Stimulated activated CD4-positive, alpha-beta T cell treated with anti-CD3 and anti-CD28 coated beads, Interleukin-15, amount 100 ng/mL, for 1 hour (primary cell): ENCODE data around the gene RASGEF1C.

ENCODE experiments used
- DNase-seq, 2 donors: peaks; one replicate each; pipeline ENCODE4 v3.0.0-alpha.2; 2020; ENCODE audit warnings: low read depth in 1 of 2, low spot score in 1 of 2

Gene RASGEF1C

GRCh38 chr5:180180421-180180820 is 28.6 kb downstream of the RASGEF1C start:
- DNase-seq = no peak

GRCh38 chr5:180179442-180180420 is 29.3 kb downstream of the RASGEF1C start:
- DNase-seq = no peak

DNA sequence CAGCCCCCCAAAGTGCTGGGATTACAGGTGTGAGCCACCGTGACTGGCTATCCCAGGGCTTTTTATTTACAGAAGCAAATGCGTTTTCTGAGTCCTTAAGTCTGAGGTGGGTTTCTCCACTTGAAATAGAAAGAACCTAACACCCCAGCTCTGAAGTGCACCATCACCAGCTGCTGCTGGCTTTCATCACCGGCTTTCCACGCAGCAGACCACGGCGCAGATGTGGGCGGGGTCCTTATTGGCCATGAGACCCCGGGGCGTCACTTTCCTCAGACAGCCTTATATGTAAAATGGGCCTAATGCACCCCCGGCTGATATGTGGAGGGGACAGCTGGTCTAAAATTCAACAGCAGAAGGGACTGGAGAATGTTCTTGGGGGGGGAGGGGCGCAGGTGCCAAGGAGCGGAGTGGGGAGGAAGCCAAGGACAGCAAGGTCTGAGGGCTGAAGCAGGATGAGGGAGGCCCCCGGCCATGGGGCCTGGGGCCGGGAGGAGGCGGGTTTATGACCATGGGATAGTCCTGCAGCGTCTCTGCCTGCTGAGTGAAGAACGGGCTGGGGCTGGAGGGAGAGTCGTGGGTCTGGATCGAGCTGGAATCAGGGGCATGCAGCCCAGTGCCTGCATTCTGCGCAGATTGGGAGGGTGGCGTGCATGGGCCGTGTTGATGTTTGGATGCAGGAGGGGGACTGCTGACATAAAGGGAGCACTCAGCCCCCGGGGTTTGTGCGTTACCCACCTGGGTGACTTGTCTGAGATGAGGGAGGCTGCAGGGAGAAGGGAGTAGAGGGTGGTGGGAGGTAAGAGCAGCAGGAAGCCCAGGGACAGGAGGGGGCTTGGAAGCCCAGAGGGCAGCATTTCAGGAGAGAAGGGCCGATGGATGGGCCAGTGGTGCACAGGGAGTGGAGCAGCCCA is 30.2 kb downstream of the RASGEF1C start:
- no peak for DNase-seq

DNA sequence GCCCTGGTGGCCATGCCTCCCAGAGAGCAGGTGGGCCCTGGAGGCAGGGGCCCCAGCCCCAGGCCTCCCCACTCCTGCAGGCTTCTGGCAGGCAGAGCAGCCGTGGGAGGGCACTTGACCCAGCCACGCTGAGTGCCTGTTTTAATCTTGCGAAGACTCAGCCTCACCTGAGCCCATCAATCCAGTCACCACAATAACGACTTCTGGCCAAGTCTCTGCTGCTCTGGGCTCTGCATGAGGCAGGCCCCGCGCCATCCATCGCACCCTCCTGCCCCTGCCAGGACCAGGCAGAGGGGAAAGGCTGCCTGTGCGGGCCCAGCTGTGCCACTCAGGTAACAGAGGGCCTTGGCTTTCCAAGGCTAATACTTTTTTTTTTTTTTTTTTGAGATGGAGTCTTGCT is 32.8 kb downstream of the RASGEF1C start:
- no peak for DNase-seq

DNA sequence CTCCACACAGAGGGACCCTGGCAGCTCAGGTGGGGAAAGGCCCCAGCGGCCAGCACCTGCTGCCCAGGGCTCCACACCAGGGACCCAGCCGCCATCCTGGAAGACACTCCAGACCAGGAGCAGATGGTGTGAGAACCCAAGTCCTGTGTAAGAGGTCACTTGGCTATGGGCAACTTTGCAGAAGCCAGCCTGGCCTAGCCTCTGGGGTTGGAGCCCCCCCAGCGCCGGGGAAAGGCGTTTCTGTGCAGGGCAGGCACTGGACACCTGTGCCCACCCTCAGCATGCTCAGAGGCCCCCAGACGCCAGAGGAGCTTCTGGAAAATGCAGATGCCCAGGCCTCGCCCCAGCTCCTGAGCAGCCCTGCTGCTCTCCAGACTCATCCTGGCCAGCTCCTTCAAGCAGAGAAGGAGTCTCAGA is 34.0 kb downstream of the RASGEF1C start:
- no peak for DNase-seq

DNA sequence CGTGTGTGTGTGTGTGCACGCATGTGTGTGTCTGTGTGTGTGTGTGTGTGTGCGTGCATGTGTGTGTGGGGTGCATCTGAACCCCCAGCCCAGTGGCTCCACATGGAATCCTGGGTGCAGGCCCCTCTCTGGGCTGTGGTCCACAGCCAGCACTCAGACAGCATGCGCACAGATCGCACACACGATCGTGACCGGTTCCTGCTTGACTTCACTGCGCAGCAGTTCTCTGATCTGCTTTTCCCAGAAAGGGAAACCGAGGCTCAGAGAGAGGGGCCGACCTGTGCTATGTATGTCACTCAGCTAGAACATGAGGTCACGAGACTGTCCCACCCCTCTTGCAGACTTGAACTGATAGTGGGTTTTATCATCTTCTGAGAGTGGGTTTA is 34.4 kb downstream of the RASGEF1C start:
- DNase-seq = no peak

DNA sequence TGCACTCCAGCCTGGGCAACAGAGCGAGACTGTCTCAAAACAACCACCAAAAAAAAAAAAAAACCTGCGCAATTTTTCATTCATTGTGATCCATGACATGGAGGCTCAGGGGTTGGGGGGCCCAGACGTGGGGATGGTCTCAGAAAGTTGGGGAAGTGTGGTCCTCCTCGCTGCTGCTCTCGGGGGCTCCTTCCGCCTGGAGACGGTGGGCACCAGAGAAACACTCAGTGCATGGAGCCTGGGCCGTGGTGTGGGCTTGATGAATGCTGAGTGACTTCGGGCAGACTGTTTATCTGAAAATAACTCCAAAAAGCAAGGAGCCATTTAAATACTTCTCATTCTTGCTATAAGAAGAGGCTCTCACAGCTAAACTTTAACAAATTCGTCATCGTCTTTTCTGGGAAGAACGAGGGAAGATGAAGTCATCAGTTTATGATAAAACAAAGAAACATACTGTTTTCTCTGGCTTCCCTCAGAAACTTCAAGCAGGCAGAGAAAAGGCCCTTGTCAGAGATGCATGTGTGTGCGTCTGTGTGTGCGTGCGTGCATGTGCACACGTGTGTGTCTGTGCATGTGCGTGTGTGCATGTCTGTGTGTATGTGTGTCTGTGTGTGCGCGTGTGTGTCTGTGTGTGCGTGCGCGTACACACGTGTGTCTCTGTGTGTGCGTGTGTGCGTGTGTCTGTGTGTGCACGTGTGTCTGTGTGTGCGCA is 35.0 kb downstream of the RASGEF1C start:
- DNase-seq = no peak

DNA sequence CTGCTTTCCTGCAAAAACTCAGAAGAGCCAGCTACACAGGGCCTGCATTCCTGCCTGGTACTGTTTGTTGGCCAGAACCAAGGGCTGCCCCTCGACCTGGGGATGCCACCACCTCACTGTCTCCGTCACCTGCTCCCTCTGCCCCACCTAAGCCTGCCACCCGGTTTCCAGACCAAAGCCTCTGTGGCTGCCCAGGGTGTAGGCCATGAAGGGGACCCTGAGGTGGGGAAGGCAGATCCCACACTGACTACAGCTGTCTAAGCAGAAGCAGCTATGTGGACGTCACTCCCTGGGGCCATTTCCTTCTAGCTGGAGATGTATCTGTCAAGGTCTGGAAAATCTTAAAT is 35.8 kb downstream of the RASGEF1C start:
- no peak for DNase-seq

DNA sequence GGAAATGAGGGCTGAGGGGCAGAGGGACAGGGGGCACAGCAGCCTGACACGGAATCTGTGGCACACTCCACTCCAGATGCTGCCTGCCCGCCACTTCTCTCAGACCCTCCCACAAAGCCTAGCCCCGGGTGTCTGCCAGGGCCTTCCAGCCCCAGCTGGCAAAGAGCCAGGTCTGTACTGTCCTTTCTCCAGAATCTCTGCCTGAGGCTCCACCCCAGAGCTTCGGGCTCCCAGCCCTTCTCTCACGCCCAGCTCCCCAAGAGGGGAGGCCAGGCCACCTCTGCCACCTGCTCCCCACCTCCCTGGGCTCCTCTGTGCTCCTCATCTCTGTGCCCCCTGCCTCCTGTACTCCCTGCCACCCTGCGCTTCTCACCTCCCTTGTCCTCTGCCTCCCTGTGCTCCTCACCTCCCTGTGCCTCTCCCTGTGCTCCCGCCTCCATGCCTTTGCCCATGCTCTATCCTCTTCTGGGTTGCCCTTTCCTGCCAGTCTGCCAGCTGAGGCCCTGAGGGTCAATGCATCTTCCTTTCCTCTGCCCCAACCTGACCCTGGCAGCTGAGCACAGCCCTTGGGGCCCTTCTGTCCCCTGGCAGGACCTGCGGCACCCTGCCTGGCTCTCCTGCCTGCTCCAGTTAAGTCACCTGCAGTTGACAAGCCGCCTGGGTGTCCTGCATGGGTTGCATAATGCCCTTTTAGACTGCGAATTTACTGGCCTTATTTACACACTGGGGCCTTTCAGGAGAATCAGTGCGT is 36.4 kb downstream of the RASGEF1C start:
- DNase-seq = no peak

DNA sequence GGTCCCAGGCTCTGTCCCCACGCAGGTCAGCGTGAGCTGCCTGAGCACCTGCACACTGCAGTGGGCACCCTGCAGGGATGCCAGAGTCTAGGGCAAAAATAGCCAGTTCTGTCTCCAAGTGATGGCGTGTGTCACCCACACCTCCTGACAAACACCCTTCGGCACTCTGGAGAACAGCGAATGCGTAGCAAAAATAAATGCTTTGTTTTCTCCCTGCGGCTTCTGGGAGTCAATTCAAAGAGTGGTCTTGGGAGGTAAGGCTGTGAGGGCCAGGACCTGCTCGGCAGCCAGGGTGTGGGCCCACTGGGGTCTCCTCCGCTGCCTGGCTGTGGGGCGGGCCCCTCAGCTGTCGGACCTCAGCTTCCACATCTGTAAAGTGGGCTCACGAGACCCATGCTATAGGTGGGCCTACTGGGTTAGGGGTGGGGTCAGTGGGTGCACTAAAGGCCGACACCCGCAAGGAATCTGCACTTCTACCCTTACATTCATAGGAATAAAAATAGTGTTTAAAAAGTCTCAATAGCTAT is 37.4 kb downstream of the RASGEF1C start:
- no peak for DNase-seq

DNA sequence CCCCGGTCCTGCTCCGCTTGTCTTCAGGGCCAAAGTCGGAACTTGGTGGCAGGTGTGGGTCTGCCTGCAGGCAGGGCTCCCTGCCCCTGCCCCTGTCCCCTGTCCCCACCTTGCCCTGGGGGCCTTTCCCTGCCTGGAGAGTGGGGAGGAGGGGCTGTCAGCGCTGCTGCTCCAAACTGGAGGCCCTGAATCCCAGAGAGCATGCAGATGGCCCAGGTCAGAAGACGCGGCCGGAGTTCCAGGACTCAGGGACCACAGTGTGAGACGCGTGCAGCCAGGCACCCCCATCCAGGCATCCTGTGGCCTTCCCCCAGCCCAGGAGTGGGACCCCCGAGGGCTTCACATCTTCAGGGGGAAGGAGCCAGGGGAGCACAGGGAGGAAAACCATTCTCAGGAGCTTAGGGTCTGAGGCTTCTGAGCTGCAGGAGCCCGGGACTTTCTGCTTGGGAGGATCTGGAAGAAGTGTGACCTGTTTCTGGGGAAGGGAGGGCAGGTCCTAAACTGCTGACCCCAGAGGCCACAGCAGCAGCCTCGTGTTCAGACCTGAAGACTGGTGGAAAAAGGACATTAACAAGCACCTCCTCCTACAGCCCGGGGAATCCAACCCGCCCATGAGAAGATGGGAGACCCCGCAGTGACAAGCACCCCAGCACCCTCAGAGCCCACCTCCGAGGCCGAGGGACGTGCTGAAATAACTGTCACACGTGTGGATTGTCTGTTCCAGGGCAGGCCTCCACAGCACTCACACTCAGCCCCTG is 38.0 kb downstream of the RASGEF1C start:
- no peak for DNase-seq

DNA sequence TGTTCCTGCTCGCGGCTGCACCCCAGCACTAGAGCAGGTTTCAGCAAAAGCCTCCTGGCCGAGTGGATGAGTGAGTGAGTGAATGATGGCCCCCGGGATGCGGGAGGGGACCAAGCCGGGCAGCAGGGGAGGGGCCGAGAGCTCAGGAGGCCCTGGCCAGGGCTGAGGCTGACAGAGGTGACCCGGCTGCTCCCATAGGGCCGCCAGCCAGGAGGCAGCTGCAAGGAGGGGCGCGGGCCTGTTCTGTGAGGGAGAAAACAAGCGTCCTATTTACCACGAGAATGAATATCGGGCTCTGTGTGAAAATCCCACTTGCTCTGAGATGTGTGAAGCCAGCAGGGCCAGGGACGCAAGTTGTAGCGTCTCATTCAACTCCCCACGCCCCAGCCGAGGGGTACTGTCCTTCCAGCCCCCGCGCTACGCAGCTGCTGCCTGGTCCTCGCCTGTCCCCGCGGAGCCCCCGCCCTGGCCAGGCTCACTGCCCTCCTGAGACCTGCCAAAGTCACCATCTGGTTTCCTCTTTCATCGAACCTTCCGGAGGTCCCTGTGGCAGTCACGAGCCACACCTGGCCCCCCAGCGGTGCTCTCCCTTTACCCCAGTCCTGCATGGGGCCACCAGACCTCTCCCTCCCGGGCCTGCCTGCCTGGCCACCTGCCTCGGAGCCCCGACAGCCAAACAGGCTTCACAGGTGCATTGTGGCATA is 38.8 kb downstream of the RASGEF1C start:
- DNase-seq = no peak

DNA sequence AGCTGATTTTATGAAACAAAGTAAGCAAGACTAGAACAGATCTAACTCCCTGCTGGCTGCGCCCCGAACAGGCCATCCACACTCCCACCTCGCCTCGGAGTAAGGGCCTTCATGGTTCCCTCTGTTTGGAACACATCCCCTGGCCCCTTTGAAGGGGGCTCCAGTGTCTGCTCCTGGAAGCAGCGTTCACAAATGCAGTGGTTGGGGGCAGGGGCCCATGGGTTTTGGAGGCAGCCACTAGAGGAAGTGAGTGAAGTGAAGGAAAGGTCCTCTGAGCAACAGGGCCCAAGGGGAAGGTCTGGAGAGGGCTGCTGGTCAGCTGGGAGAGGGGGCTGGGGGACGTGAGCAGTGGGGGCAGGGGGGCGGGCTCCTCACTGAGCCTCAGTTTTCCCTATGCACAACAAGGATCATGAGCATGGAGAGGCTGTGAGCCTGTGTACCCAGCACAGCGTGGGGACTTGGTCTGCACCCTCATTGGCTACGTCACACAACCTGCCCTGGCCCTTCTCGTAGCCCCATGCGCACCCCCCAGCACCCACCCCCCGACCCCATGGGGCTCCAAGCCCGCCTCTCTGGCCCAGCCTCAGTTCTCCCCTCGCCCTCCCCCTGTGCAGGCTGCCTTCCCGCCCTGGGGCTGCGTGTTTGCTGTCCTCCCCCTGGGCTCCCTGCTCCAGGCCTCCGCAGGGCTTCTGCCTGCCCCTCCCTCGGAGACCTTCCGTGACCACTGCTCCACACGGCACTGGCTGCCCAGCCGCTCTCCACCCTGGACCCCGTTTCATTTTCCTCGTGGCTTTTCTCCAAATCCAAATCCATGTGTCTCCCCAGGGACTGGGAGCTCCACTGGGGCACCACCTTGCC is 39.5 kb downstream of the RASGEF1C start:
- DNase-seq = no peak

DNA sequence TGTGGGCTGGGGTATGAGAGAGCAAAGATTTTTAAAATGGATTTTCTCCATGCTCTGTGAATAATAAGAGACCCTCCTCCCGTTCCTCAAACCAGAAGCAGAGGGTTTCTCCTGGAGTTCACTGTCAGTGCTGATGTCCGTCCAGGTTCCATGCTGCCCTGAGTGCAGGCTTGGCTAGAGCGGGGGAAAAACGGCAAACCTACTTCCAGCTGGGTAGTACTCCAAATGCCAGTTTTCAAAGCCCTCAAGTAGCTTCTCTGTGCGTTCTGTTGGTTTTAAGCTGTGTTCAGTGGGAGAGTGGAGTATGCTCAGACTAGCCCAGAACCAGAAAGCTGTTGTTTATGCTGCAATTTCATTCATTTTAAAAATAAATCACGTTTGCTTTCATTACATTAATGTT is 40.3 kb downstream of the RASGEF1C start:
- DNase-seq = no peak

DNA sequence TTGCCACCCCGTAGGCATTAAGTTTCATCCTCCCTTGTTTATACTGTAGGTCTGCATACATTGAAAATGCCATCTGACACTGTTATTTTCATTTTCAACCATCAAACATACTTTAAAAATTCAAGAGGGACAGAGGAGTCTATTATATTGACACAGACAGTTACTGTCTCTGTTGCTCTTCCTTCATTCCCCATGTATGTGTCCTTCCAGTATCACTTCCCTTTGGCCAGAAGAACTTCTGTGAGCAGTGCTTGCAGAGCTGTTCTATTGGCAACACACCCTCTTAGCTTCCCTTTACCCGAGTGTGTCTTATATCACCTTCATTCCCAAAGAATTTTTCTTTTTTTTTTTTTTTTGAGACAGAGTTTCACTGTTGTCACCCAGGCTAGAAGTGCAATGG is 42.8 kb downstream of the RASGEF1C start:
- no peak for DNase-seq

GRCh38 chr5:180162304-180162661 is 46.7 kb downstream of the RASGEF1C start:
- DNase-seq = no peak

DNA sequence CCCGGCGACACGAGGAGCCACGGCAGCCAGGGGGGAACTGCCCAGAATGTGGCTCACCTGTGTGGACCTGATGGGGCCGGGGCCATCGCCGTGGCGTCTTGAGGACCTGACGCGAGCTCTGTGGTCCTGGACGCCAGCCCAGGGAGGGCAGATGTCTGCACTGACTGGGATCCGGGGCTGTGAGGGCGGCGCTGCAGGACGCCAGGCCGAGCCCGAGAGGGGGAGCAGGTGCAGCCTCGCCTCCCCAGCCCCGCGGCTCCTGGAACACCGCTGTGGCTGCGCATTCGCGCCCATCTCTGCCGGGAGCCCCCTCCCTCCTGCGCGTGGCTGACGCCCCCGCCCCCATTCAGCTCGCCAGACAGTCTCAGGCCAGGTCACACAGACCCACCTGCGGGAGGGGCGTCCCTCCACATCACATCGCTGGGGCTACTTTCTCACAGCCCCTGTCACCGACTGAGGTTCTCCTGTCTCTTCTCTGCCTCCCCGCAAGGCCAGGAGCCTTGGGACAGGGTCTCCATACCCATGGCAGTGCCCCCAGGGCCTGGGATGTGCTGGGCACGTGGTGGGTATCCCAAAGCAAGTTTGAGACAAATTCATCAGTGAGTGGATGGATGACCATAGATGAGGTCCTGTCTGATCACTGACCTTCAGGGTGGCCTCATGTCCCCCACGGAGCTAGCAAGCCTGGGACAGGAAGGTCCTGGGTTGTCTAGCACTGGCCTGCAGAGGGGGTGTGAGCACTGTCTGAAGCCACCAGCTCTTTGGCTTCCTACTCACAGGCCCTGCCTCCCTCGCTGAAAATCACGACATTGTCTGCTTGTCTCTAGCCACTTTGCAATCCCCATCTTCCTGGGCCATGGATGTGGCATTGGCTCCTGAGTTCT is 47.3 kb downstream of the RASGEF1C start:
- no peak for DNase-seq
